Activated CD8-positive, alpha-beta memory T cell treated with anti-CD3 and anti-CD28 coated beads, Interleukin-2, amount 50 U/mL, for 24 hours (primary cell): ENCODE results near the gene SEMA5B.

Source experiments
- DNase-seq: peaks from one replicate; pipeline ENCODE4 v3.0.0-alpha.2; 2020; ENCODE audit errors: extremely low read depth

The SEMA5B gene

GRCh38 chr3:122945230-122945629 is 82.3 kb downstream of the SEMA5B start:
- no peak for DNase-seq

DNA sequence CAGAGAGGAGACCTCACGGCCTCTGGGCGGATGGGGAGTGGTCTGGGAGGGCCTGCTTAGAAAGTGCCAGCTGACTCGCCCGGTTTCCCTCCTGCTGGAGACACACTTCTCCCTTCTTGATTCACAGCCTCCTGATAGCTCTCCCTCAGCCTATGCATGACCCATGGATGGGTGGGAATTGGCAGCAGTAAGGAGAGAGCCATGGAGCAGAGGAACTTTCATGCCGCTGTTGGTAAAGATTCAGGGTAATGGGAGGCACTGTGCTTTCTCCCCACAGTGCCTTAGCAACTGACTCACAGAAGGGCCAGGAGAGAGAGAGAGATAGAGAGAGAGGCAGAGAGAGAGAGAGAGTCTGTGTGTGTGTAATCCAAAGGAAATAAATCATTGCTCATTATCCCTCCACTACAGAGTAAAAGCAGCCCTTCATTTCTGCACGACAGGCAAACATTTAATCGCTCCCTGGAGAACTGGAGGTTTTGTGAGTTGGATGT is 82.8 kb downstream of the SEMA5B start:
- no peak for DNase-seq

DNA sequence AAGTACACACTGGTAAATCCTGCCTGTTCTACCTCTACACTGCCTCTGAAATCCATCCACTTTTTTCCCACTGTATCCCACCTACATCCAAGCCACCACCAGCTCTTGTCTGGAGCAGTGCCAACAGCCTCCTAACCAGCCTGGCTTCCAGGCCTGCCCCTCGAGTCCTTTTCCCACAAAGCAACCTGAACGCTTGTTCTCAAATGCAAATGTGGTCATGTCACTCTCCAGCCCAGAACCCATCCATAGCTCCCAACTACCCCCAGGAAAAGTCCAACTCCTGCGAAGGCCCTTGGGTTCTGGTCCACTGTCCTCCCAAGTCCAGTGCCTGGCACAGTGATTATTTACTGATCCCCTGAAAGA is 83.8 kb downstream of the SEMA5B start:
- no peak for DNase-seq

DNA sequence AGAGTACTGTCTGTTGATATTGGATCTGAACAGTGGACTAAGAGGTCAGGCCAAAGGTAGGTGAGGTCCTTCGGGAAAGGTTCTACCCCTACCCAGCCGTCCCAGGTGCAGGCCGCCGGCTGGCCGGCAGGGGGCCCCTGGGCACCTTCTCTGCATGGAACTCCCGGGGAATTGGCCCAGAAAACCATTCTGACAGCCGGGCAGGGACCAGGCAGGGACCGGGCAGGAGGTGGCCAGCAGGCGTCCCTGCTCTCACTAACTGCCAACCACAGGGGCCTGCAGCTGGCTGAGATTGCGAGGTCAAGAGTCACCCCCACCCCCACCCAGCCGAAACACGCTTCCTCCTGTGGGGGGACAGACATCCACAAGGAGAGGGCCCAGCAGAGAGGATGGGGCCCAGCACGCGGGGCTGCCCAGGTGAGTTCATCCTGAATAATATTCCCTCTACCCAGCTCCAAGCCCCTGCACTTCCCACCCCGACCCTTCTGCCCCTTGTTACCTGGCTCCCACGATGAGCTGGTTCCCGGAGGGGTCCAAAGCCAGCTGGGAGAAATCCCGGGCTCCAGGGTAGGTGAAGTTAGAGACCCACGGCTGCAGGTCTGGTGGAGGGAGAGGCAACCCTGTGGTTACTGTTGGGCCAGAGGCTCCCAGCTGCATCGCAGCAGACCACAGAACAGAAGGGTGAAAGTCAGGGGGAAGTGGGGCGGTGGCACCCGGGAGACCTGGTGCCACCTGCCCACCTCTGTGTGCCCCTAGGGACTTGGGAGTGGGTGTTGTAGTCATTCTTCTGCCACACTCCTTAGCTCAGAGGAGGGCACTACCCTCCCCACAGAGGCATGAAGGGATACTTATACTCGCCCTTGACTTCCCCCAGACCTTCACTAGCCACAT is 84.4 kb downstream of the SEMA5B start:
- no peak for DNase-seq

- DNase-seq = no peak
Observed at GRCh38 chr3:122942239-122942638, 85.3 kb downstream of the SEMA5B start.

DNA sequence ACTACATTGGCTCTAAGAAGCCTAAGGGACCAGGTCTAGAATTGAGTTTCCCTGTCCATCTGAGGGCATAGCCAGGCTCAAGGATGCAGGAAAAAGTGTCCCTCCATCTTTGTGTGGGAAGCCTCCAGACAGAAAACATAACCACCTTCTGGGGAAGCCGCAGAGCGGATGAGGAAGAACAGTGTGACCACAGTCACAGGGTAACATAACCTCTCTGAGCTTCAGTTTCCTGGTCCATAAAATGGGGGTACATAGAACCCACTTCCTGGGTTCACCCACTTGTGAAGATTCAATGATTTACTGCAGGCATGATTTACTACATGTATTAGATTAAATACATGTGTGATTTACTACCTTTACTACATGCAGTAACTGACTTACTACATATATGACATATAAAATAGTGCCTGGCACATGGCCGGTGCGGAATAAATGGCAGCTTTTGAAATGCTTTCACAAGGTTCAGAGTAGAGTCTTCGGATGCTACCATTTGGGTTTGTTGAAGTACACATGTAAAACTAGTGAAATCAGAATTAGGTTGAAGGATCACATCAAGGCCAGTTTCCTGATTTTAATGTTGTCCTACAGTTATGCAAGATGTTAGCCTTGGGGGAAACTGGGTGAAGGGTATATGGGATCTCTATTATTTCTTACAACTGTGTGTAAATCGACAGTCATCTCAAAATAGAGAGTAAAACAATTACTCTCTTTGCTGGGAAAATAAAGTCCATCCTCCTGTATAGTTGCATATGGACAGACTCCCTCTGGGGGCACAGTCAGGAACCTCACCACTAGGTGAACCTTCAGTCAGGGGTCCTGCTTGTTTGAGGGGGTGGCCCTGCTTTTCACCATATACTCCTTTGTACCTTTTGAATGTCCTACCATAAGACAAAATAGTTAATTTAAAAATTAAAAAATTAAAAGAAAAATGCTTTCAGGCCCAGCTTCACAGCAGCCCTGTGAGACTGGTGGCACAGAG is 86.0 kb downstream of the SEMA5B start:
- no peak for DNase-seq

DNA sequence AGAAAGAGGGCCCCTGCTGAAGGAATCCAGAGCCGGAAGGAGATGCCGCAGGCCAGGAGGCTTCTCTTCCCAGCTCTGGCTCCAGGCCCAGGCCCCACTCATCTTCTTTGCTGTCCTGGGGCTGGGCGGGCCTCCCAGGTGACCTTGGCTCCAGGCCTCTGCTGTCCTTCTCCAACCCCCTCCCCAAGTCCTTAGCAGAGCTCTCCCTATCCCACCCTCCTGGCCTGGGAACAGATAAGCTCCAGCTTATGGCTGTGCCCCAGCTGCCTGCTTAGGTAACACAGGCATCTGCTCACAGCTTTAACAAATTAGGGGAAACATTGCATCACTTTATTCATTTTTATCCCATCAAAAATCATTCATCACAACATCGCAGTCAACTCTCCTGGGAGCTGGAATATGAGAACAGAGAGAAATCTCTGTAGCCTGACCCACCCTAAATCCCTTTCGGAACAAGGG is 86.9 kb downstream of the SEMA5B start:
- DNase-seq = no peak

- DNase-seq = no peak
Observed at GRCh38 chr3:122938783-122939425, 88.7 kb downstream of the SEMA5B start.

- DNase-seq = no peak
Observed at GRCh38 chr3:122937745-122938144, 89.8 kb downstream of the SEMA5B start.

- no peak for DNase-seq
Observed at GRCh38 chr3:122936986-122937385, 90.6 kb downstream of the SEMA5B start.

DNA sequence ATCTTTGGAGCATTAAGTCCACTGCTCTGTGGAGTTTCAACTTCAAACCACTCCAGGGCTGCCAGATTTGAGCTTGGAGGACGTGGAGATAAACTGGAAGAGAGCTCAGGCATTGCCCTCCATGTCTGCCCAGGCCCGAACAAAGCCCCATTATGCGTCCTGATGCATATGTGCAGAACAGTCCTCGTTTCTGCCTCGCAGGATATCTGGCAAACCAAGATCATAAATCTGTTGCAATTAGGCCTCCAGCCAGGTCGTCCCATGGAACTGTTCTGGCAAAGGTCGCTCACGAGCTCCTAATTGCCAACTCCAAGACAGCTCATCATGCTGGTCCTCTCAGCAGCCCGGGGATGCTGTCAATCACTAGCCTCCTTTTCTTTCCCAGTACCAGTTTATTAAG is 91.2 kb downstream of the SEMA5B start:
- DNase-seq = no peak

DNA sequence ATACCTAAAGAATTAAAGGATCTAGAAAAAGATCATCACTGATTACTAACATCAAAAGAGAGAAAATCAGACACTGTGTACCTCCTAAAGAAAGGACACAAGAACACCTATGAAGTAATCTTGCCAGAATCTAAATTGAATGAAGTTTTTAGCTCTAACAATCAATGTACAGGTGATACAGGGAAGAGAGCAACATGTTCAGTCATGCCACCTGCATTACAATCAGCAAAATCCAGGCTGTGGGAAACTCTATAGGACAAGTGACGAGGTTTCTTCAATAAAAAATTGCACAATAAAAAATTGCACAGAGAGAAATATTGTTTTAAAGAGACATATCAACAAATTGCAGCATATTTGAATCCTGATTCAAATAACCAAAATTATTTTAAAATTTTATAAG is 93.3 kb downstream of the SEMA5B start:
- DNase-seq = no peak

GRCh38 chr3:122932251-122932967 is 95.2 kb downstream of the SEMA5B start:
- no peak for DNase-seq

GRCh38 chr3:122931636-122932035 is 95.9 kb downstream of the SEMA5B start:
- no peak for DNase-seq

DNA sequence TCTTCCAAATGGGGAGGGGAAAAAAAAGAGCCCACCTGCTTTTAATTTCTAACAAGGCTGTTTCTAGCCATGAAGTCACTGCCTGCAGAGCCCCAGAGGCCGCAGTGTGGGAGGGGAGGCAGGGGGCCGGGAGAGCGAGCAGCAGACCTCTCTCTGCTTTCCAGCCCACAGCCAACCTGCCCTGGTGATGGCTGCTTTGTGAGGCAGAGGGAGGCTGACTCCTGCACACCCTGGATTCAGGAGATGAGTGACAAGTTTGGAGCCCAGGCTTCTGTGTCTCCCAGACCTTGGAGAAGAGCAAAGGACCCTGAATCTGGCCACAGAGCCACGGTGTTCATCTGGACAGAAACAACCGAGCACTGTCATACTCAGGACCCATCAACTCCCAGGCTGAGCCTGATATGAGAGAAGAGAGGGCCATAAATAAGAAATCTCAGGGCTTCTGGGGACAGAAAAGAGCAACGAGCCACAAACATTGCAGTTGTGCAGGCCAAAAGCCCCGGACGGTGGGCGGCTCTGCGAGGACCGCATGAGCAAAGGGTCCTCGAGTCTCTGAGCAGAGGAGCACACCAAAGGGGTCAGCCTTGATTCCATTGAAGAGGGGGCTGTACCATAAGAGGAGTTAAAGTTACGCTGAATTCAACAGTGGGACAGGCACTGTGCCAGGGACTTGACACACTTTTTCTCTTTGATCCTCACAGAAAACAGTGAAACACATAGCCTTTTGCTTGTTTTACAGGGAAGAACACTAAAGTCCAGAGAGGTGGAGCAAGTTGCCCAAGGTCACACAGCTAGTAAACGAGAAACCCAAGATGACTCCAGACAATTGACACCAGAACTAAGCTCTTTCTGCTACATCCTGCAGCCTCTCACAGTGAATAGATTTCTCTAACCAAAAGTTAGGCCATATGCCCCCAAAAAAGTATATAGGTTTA is 97.2 kb downstream of the SEMA5B start:
- DNase-seq = no peak

- no peak for DNase-seq
Observed at GRCh38 chr3:122929188-122930062, 98.1 kb downstream of the SEMA5B start.

GRCh38 chr3:122928396-122929187 is 99.0 kb downstream of the SEMA5B start:
- DNase-seq = no peak

DNA sequence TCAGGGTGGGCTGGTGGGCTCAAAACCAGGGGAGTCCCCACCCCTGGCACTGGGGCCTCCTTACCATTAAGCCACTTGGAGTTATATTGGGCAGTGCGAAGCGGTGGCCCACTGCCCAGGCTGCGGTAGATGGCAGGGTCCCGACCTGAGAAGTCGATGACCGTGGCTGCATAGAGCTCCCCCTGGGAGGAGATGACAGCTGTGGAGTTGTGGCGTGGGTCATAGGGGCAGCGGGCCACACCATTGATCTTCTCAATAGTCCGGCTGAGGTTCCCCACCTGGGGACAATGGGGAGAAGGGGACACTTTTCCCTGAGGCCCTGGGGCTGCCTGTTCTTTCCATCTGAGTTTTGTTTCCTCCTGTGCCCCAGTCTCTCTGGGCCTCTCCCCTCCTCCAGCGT is 99.8 kb downstream of the SEMA5B start:
- DNase-seq = no peak
